Activated CD8-positive, alpha-beta T cell treated with anti-CD3 and anti-CD28 coated beads for 36 hours (primary cell): ENCODE data around the gene CFAP54. TPM values are rescaled to one million over a fixed set of nuclear protein-coding genes. Genes with fewer than 3 reads are reported as not detected.

Experiments
- ATAC-seq: fragments of 200-7000 bp; cut with Tn5 transposase; one replicate; pipeline ENCODE4 v1.10.0; 2021; ENCODE audit warnings: mild to moderate bottlenecking, moderate library complexity
- CTCF ChIA-PET: fragments of 350-600 bp; sonication (Branson Sonifier 250); formaldehyde crosslinking; loops from one replicate; lab custom pipeline; 2021; ENCODE audit warnings: antibody characterized with exemption; lab: Charles Lee
- POLR2A ChIA-PET: fragments of 350-600 bp; sonication (Branson Sonifier 250); formaldehyde crosslinking; loops from one replicate; lab custom pipeline; 2021; ENCODE audit warnings: antibody characterized with exemption; lab: Charles Lee
- DNase-seq: peaks from one replicate; pipeline ENCODE4 v3.0.0-alpha.2; 2020
- H3K27ac Mint-ChIP-seq: one replicate; pipeline ENCODE4 v1.8.0; 2021; ENCODE audit warnings: mild to moderate bottlenecking, mixed read lengths
- H3K27me3 Mint-ChIP-seq: one replicate; pipeline ENCODE4 v1.8.0; 2021; ENCODE audit warnings: mixed read lengths
- H3K36me3 Mint-ChIP-seq: one replicate; pipeline ENCODE4 v1.8.0; 2021; ENCODE audit warnings: low read depth, mixed read lengths
- H3K4me1 Mint-ChIP-seq: one replicate; pipeline ENCODE4 v1.8.0; 2021; ENCODE audit warnings: low read depth, mixed read lengths
- H3K4me3 Mint-ChIP-seq: one replicate; pipeline ENCODE4 v1.8.0; 2021; ENCODE audit warnings: mild to moderate bottlenecking, moderate library complexity, mixed read lengths
- H3K9me3 Mint-ChIP-seq: one replicate; pipeline ENCODE4 v1.8.0; 2021; ENCODE audit warnings: mixed read lengths
- intact Hi-C: fragments of 100-400 bp; cut with micrococcal nuclease; formaldehyde crosslinking; loops from one replicate; pipeline ENCODE4 v1.10.0; 2022
- total RNA-seq, 2 experiments: library from RNA; stranded (reverse); gene quantifications; one replicate each; pipeline ENCODE4 v1.2.3, GENCODE V29; 2021
- TF ChIP-seq, protein P1 (sequence below): fragments of 200-600 bp; IDR thresholded peaks from one replicate; pipeline ENCODE4 v1.8.0; 2022; ENCODE audit warnings: antibody characterized with exemption, mild to moderate bottlenecking

The CFAP54 gene
- total RNA-seq, 2 experiments from 2014 or later: 0.38 to 0.45 TPM

DNA sequence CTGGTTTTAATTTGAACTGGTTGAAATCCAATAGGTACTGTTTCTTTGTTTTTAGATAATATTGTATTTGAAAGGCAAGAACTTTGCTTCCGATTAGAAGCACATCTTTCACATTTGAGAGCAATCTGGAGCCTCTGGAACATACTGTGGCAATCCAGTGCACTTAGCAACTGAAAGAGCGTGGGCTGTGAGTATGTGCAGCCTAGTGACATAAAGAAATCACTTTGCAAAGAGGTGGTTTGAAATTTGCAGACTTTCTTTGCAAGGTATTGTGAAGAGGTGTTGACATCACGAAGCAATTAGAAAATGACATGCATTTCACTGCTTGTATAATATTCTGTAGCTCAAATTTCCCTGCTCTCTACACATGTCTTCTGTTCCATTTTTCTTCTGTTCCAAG lies 23.5 kb upstream of the CFAP54 start:
- POLR2A ChIA-PET: interaction anchor here (1.6 kb wide), 1 partner anchor 20 kb away, joined by 5 read pairs; no protein-coding TSS in a partner anchor
- ATAC-seq (no peak), DNase-seq (no peak)
- Mint-ChIP-seq H3K4me3 (no peak overlapping the region), H3K9me3 (peaks cover 6% of the 10 kb centered on the region), H3K27me3 (no peaks in the 10 kb centered on the region), H3K4me1 (no peaks in the 10 kb centered on the region), H3K27ac (no peak overlapping the region), H3K36me3 (no peaks in the 10 kb centered on the region)
- intact Hi-C loops: no loop called here
- TF ChIP-seq, protein P1, sequence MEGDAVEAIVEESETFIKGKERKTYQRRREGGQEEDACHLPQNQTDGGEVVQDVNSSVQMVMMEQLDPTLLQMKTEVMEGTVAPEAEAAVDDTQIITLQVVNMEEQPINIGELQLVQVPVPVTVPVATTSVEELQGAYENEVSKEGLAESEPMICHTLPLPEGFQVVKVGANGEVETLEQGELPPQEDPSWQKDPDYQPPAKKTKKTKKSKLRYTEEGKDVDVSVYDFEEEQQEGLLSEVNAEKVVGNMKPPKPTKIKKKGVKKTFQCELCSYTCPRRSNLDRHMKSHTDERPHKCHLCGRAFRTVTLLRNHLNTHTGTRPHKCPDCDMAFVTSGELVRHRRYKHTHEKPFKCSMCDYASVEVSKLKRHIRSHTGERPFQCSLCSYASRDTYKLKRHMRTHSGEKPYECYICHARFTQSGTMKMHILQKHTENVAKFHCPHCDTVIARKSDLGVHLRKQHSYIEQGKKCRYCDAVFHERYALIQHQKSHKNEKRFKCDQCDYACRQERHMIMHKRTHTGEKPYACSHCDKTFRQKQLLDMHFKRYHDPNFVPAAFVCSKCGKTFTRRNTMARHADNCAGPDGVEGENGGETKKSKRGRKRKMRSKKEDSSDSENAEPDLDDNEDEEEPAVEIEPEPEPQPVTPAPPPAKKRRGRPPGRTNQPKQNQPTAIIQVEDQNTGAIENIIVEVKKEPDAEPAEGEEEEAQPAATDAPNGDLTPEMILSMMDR: no peak
- CTCF ChIA-PET: interaction anchor here (0.6 to 2.0 kb wide), 2 partner anchors 23 to 763 kb away, joined by 3 to 5 read pairs; partner anchors contain the start of gene CFAP54

DNA sequence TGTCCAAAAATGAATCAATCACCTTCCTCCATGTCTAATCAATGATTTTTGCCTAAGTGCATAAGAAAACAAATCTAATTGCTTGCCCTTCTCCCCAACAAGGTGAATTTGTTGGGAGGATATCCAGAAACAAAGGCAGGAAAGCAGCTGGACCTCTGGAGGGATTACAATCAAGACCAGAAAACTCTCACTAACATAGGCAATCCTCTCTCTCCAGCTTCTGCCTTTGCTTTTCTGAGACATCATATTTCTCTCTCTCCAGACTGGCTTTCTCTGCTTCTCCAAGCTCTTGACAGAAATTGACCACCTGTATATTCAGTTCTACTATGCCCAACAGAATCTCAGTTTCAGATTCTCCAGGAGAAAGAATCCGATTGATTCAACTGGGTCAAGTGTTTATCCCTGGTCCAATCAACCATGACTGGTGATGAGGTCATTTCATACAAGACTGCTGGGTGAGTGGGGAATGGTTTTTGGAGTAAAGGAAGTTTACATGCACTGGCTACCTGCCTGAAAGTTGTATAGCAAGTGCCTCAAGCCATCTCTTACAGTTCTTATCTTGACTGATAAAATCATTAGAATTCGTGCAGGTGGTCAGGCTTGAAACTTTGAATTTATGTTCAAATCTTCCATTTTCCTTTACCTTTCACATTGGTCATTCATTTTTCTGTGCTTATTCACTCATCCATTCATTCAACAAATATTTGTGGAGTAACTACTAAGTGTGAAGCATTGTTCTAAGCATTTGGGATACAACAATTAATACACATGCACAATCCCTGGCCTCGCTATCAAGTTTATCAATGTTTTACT lies 22.2 kb upstream of the CFAP54 start:
- no peak overlapping the region for H3K27ac Mint-ChIP-seq
- no peaks in the 10 kb centered on the region for H3K4me1 Mint-ChIP-seq
- TF ChIP-seq, protein P1: no peak
- no peaks in the 10 kb centered on the region for H3K27me3 Mint-ChIP-seq
- no peak overlapping the region for H3K4me3 Mint-ChIP-seq
- CTCF ChIA-PET: interaction anchor here (2.0 kb wide), 1 partner anchor 22 kb away, joined by 5 read pairs; the partner anchor contains the start of gene CFAP54
- DNase-seq (no peak), ATAC-seq (no peak)
- POLR2A ChIA-PET: interaction anchor here (1.6 kb wide), 1 partner anchor 21 kb away, joined by 5 read pairs; no protein-coding TSS in a partner anchor
- H3K9me3 Mint-ChIP-seq: peaks cover 6% of the 10 kb centered on the region
- H3K36me3 Mint-ChIP-seq: no peaks in the 10 kb centered on the region
- intact Hi-C loops: no loop called here

DNA sequence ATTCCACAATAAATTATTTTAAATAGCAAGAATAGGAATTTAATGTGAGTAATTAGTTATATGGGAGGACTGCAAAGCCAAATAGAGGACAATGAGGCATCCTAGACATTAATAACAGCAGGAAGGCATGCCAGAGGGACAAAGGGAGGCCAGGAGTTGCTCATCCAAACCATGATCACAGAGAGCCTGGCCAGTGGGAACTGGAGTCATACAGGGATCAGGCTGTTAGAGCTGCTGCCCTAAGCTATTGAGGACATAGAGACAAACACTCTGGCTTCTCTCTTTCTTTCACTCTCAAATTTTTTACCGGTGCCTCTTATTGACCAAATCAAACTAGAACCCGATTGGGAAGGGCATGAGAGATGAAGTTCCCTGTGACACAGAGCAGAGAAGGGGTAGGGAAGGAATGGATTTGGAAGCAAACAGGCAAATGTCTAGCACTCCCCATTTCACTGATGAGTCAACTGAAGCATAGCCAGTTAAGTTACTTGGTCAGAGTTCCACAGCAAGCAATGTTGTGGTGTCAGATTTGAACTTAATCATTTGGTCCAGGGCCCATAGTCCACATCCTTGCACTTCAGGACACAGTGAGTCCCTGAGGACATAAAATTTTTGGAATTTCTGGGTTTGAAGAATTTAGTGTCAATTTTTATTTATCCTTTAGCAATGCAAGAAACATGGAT lies 17.9 kb upstream of the CFAP54 start:
- peaks cover 6% of the 10 kb centered on the region for H3K9me3 Mint-ChIP-seq
- no peaks in the 10 kb centered on the region for H3K36me3 Mint-ChIP-seq
- ChIA-PET CTCF (interaction anchor here (1.0 kb wide), 1 partner anchor 45 kb away, joined by 3 read pairs; no protein-coding TSS in a partner anchor), POLR2A (no interaction called here)
- no peak overlapping the region for H3K27ac Mint-ChIP-seq
- DNase-seq (no peak), ATAC-seq (no peak)
- TF ChIP-seq, protein P1: no peak
- H3K27me3 Mint-ChIP-seq: no peaks in the 10 kb centered on the region
- H3K4me1 Mint-ChIP-seq: peaks cover 12% of the 10 kb centered on the region
- intact Hi-C loops: no loop called here
- no peak overlapping the region for H3K4me3 Mint-ChIP-seq

DNA sequence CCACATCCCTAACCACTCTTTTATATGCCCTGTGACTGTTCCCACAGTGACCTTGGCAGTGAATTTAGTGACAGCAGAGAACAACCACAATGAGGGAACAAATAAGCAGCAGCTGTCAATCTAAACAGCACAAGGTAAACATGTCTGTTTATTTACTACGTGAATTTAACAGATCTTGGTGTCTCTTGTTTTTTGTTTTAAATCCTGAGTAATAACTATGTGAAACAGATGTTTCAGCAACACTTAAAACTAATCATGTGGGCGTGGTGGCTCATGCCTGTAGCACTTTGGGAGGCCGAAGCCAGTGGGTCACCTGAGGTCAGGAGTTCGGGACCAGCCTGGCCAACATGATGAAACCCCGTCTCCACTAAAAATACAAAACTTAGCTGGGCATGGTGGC lies 17.0 kb upstream of the CFAP54 start:
- H3K4me3 Mint-ChIP-seq: no peak overlapping the region
- no peaks in the 10 kb centered on the region for H3K27me3 Mint-ChIP-seq
- DNase-seq: no peak
- no peak for ATAC-seq
- H3K36me3 Mint-ChIP-seq: no peaks in the 10 kb centered on the region
- intact Hi-C loops: no loop called here
- ChIA-PET CTCF (interaction anchor here (1.0 kb wide), 1 partner anchor 45 kb away, joined by 3 read pairs; no protein-coding TSS in a partner anchor), POLR2A (no interaction called here)
- peaks cover 12% of the 10 kb centered on the region for H3K4me1 Mint-ChIP-seq
- TF ChIP-seq, protein P1: no peak
- H3K9me3 Mint-ChIP-seq: peaks cover 6% of the 10 kb centered on the region
- H3K27ac Mint-ChIP-seq: no peak overlapping the region
